ENCODE data around the gene TSPY2. TPM values are rescaled to one million over a fixed set of nuclear protein-coding genes. Genes with fewer than 3 reads are reported as not detected.
"Not testable (repeated sequence)": the region's sequence is repeated elsewhere in the genome, so short reads cannot be mapped to it uniquely, and the experiment has no call there.

TSPY2 gene
- polyA plus RNA-seq (ENCODE audit: insufficient read length in 10 of 10): not detected
- long read RNA-seq, donor 1: 0 reads
- long read RNA-seq, donor 2: 0 reads
- long read RNA-seq, donor 3: 0 reads
- long read RNA-seq, donor 4: 0 reads
- long read RNA-seq, donor 5: 0 reads
- long read RNA-seq, donor 6: 0 reads
- long read RNA-seq, donor 7: 0 reads
- long read RNA-seq, donor 8: 0 reads
- long read RNA-seq, donor 9: 0 reads

DNA sequence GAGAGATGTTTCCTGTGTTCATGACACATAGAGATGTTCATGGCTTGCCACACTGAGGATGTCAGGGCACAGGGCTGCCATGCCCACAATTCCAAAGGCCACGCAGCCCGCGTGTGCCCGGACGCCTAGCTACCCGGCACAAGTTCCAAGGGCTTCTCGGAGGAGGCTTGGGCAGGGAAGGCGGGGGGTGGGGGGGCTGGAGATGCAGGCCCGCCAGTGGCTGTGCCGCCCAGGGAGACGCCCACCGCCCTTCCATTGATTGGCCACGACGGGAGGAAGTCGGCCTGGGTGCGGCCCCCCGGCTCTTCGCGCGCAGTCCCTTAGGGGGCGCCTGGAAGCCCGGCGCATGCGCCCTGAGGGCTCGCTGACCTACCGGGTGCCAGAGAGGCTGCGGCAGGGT, at the start of gene TSPY2:
TSPY2 (plus strand) TSS at position 301 of the 400 bp plus-strand sequence; CDS start at position 347, 46 bp downstream.
- DNase-seq: not testable (repeated sequence)

DNA sequence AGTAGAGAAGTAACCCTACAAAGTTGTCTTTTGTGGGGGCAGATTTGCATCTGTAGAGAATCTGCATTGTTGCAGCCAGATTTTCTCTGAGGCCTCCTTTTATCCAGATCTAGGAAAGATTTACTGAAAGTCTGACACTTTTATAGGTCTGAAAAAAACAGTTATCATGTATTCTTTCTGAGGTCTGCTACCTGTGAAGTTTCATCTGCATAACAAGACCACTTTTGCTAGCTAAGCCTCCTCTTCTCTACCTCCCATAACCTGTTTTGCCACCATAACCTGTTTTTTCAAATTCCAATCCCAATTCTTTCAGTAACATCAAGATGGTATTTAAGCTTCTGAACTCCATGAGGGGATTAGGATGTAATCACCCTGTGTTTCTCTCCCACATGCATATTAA, 36.5 kb upstream of the TSPY2 start:
- DNase-seq: not testable (repeated sequence)

GRCh38 chrY:6217045-6217444, 29.0 kb upstream of the TSPY2 start:
- DNase-seq: not testable (repeated sequence)

- DNase-seq: not testable (repeated sequence)
Observed at GRCh38 chrY:6269839-6270238, 23.8 kb downstream of the TSPY2 start.

Data from muscle of back (tissue), 13 donors.